ENCODE measurements around the gene CYTH3.
"Not testable (repeated sequence)": the region's sequence is repeated elsewhere in the genome, so short reads cannot be mapped to it uniquely, and the experiment has no call there.

CYTH3 gene

DNA sequence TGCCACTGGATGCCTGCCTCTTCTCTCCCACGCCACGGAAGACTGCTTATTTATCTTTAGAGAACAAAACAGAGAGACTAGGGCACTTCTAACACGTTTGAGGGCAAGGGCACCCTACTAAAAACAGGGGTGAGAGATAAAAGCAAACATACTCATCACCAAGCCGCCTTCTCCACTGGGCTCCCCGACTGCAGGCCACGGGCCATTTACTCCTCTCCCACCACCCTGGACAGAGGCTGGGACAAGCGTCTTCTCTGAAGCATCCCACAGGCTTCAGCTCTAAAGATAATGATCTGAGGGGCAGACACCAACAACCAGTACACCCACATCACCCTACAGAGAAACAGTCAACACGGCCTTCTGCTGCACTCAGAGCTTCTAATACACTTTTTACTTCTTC, 78.7 kb downstream of the CYTH3 start:
- no peak for DNase-seq (ENCODE audit: low read depth)

- DNase-seq (ENCODE audit: low read depth): not testable (repeated sequence)
These were observed 81.9 kb downstream of the CYTH3 start for GRCh38 chr7:6190563-6190962.

DNA sequence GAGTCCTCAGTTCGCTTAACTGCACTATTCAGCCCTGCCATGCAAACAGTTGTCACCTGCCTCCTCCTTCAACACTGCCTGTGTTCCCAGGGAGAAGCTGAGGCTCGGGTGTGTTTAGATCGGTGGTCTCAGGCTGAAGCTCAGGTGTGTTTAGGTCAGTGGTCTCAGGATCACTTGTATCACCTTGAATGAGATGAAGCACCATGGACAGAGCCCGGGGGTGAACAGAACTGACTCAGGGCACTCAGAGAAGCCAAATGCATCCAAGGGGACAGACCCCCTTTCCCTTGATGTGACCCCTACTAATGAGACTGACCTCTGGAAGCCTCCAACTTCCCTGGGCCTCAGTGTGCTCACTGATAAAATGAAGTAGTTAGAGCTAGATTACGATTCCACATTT, 84.0 kb downstream of the CYTH3 start:
- DNase-seq (ENCODE audit: low read depth): no peak

DNA sequence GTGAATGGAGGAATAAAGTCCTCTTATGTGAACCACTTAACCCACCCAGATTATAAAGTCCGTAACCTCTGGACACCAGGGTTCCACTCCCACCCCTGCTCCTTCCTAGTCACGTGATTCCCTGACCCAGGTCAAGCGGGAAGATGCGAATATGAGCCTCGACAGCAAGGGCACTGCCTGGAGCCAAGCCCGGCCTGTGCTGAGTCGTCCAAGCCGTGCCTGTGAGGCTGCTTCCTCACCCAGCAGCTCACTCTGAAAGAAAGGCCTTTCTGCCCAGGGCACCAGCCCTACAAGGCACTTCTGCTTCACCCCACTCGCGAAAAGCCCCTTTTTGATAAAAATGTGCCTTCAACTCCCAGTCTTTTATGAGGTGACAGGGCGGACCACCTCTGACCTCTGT, 85.8 kb downstream of the CYTH3 start:
- no peak for DNase-seq (ENCODE audit: low read depth)

- DNase-seq (ENCODE audit: low read depth): no peak
These were observed 89.4 kb downstream of the CYTH3 start for GRCh38 chr7:6182993-6183392.

- DNase-seq (ENCODE audit: low read depth): no peak
These were observed 91.3 kb downstream of the CYTH3 start for GRCh38 chr7:6181136-6181535.

- no peak for DNase-seq (ENCODE audit: low read depth)
These were observed 92.1 kb downstream of the CYTH3 start for GRCh38 chr7:6180344-6180725.

DNA sequence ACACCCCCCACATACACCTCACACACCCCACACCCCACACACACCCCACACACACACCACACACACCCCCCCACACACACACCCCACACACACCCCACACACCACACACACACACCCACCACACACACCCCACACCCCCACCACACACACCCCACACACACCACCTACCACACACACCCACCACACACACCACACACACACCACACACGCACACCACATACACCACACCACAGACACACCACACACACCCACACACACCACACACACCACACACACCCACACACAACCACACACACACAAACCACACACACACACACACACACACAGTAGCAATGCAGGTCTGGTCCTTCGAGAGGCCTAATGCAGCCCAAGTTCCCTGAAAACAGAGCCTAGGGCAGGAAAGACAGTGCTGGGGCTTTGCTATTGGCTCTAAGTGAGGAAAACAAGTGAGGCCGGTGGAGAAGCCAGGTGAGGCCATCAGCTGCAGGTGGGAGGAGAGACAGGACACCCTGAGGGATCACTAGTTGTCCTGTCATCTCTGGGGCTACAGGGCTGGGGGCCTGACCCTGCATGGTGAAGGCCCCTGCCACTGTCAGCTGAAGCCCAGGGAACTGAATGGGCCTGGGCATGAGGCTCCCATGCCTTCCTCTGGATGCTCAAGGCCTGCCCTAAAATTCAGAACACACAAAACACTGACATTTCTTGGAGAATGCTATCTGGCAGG, 92.6 kb downstream of the CYTH3 start:
- no peak for DNase-seq (ENCODE audit: low read depth)

DNA sequence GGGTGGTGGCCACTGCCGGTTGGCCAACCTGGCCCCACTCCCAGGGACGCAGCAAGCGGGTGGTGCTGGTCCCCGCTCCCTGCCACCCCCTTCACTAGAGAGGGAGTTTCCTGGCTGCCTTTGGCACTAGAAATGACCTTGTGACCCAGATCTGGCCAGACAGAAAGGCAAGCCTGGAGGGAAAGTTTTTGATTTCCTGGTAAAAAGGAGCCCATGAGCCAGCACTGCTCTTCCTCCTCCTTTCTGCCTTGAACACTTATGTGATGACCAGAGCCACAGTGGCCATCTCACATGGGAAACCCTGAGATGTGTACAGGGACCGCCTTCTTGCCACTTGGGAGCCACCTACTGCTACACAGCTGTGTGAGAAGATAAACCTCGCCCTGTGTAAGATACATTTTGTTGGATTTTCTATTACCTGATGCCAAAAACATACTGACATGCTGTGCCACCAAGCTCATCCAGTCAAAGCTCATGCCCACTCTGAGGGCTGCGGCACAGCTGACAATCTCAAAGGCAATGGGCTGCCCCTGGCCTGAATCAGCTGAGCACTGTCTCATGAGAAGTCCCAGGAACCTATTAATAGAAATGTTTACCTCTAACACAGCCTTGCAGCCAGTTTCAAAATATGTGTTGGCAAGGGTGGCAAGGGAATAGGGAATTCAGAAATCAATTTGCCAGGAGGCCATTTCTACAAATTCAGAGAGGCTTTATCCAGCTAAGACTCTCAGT, 94.0 kb downstream of the CYTH3 start:
- no peak for DNase-seq (ENCODE audit: low read depth)

GRCh38 chr7:6175645-6176044, 96.8 kb downstream of the CYTH3 start:
- DNase-seq (ENCODE audit: low read depth): peak; percentile 47

- no peak for DNase-seq (ENCODE audit: low read depth)
These were observed 99.5 kb downstream of the CYTH3 start for GRCh38 chr7:6172910-6173295.

DNA sequence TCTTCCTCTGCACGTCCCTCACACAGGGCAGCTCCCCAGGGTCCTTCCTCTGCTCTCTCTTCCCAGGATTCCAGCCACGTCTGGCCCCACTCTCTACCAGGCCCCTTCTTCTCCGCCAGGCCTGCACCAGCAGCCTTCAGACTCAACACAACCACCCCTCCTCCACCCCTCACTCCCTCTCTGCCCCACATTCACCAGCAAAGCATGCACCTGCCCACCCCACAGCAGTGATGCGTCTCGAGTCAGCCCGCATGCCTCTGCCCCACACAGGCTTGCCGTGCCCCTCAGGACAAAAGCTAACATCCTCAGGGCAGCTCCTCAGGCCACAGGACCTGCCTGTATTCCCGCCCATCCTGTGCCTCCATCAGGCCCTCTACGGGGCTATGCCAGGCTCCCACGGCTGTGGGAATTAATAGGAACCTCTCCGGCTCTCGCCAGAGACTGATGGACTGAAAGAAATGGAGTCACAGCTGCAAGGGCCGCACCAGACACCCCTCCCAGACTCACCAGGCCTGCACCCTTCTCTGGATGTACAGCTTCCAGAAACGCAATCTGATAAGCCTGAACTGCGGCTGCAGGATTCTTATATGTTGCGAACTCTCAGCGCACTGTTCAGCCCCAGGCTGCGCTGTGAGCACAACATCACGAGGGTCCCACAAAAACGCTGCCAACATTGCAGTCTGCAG, 100.1 kb downstream of the CYTH3 start:
- DNase-seq (ENCODE audit: low read depth): no peak

- no peak for DNase-seq (ENCODE audit: low read depth)
These were observed 100.7 kb downstream of the CYTH3 start for GRCh38 chr7:6171532-6172223.

DNA sequence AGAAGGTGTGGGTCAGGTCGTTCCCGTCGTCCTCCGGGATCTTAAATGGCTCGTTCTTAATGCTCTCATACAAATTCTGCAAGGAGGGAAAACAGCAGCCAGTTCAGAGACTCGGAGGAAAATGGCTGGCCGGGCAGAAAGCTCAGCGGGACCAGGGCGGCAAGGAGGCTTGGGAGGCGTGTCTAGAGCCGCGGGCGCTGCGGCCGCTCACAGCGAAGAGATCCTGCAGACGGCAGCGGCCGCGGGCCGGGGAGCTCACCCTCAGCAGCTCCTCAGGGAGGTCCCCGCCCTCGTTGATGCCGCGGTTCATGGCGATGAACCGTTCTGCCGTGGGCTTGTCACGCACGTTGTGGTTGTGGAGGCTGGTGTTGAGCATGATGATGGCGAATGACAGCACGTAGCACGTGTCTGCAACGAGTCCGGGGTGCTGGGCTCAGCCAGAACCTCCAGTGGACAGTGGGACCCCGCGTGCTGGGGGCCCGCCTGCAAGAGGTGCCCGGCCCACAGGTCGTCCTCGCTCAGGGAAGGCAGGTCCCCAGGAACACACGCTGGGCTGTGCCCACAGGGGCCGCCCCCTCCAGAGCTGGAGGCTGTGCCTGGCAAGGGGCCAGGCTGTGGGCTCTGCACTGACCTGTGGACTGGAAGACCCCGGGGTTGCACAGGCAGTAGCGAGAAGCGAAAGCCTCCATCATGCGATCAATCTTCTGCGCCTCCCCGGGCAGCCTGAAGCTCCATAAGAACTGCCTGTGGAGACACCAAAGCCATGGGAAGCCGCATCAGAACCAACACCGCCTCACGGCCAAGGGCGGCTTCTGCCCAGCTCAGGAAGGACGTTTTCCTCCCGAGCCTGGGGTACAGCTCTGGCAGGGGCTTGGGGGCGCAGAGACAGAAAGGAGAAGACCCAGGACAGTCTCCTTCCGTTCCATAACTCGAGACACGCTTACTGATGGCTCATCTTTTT, 101.6 kb downstream of the CYTH3 start:
- DNase-seq (ENCODE audit: low read depth): no peak

DNA sequence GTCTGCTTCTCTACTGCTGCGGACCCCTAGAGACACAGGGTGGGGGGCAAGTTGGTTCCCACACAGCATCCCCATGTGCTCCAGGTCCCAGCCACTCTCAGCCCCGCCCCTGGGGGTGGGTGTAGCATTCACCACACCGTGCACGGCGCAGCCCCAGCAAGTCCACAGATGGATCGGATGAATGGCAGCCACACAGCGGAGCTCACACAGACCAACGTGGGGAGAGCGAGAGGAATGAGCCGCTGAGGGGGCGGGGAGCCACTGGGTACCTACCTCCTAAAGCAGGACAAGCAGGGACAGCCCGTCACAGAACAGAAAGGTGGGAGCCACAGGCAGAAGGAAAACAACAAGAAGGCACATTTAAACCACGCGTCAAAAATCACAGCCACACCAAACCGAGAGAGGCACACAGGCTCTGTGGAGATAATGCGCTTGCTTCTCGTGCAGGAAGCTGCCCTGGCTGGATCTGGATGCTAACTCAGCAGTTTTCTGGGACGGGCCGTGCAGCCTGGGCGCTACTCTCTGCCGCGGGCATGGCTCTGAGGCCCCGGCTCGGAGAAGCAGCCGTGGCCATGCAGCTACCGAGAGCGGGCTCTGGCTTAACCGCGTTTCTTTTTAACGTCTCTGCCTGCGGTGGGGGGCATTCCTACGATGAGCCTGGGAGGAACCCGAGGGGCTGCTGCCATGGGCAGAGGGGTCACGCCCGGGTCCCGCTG, 102.5 kb downstream of the CYTH3 start:
- no peak for DNase-seq (ENCODE audit: low read depth)

DNA sequence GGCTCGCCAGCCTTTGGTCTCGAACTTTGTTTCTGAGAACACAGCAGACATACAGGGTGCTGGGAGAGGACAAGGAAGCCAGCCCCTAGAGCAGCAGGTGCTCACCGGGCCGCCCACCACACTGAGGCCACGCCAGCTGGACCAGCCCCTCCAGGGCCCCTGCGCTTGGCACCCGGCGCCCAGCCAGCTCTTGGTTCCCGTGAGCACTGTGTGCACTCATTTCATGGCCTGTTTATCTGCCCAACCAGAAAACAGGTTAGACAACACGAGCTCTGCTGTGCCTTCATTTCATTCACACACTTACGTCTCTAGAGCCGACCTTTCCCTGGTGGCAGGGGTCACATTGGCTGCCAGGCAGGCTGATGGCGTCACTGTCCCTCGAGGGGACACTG, 104.0 kb downstream of the CYTH3 start:
- DNase-seq (ENCODE audit: low read depth): no peak

GRCh38 chr7:6167587-6168476, 104.6 kb downstream of the CYTH3 start:
- no peak for DNase-seq (ENCODE audit: low read depth)

- no peak for DNase-seq (ENCODE audit: low read depth)
These were observed 105.3 kb downstream of the CYTH3 start for GRCh38 chr7:6167004-6167551.

- no peak for DNase-seq (ENCODE audit: low read depth)
These were observed 106.0 kb downstream of the CYTH3 start for GRCh38 chr7:6166443-6166891.
